K562 (cell line): ENCODE data around the gene IGSF23. TPM values are rescaled to one million over a fixed set of nuclear protein-coding genes. Genes with fewer than 3 reads are reported as not detected.

Experiments
- ATAC-seq: fragments of 200-7000 bp; cut with Tn5 transposase; 3 replicates; pipeline ENCODE4 v1.9.1; 2020; ENCODE audit warnings: moderate library complexity
- BruUV-seq: library from RNA; stranded (reverse); fragments of 400-500 nt; replicated peaks from 2 replicates; lab custom pipeline; 2021; lab: Mats Ljungman, UMichigan
- CTCF ChIA-PET: fragments of 300-600 bp; formaldehyde crosslinking; extraction: SDS; loops from one replicate; lab custom pipeline; 2021; ENCODE audit warnings: low intra/inter-chr PET ratio; lab: Yijun Ruan, JAX
- POLR2A ChIA-PET: fragments of 300-600, 350-650 bp; sonication (Branson Sonifier 250); formaldehyde crosslinking; extraction: SDS; loops from one replicate; lab custom pipeline; 2021; ENCODE audit warnings: antibody characterized with exemption, inconsistent platforms; lab: Yijun Ruan, JAX
- DNase-seq, 4 experiments: peaks; one replicate each; pipeline versions ENCODE4 v3.0.0 to v3.0.0-alpha.2; 2011 to 2018; ENCODE audit warnings: low spot score in 3 of 4, mixed read lengths in 3 of 4; ENCODE audit errors: extremely low read depth in 1 of 4
- FAIRE-seq: peaks from 2 replicates; lab custom pipeline; 2011; peaks lifted over from hg19 to GRCh38; lab: Jason Lieb, UNC
- H2AFZ ChIP-seq: 2 replicates; pipeline ENCODE4 v1.6.0; 2011; ENCODE audit warnings: low read depth, low read length, control low read depth, inconsistent platforms
- H3K27ac ChIP-seq: fragments of 200-600 bp; 3 replicates; pipeline ENCODE4 v1.8.0; 2011; ENCODE audit warnings: low read depth, mild to moderate bottlenecking, control low read depth, inconsistent platforms, low read length, moderate library complexity, mixed read lengths; ENCODE audit errors: extremely low read depth
- H3K27me3 ChIP-seq, 2 experiments: fragments of 300-600 bp in 1 of 2; 2 replicates in 1 of 2; 3 replicates in 1 of 2; pipeline versions ENCODE4 v1.6.0 to v1.8.0; 2011; ENCODE audit warnings: inconsistent platforms in 2 of 2, low read length in 2 of 2, mild to moderate bottlenecking in 1 of 2, mixed read lengths in 1 of 2, moderate library complexity in 1 of 2; ENCODE audit not compliant: control insufficient read depth in 2 of 2, insufficient read depth in 2 of 2
- H3K36me3 ChIP-seq: fragments of 300-600 bp; 3 replicates; pipeline ENCODE4 v1.8.0; 2011; ENCODE audit warnings: mild to moderate bottlenecking, low read length, inconsistent platforms; ENCODE audit not compliant: control insufficient read depth, insufficient read depth
- H3K4me1 ChIP-seq, 2 experiments: fragments of 200-600 bp in 1 of 2; replicated peaks in 1 of 2; 2 replicates in 1 of 2; 3 replicates in 1 of 2; pipeline versions ENCODE4 v1.5.1 to v1.8.0; 2011; ENCODE audit warnings: inconsistent platforms in 2 of 2, low read length in 2 of 2, mild to moderate bottlenecking in 1 of 2, mixed read lengths in 1 of 2, moderate library complexity in 1 of 2; ENCODE audit not compliant: control insufficient read depth in 2 of 2, insufficient read depth in 2 of 2
- H3K4me2 ChIP-seq: 2 replicates; pipeline ENCODE4 v1.6.1; 2011; ENCODE audit warnings: low read length, control low read depth, inconsistent platforms, mixed read lengths; ENCODE audit not compliant: insufficient read depth
- H3K4me3 ChIP-seq: fragments of 200-600 bp; sonication (generic), shearing (Covaris generic); 2 replicates; pipeline ENCODE4 v1.5.1; 2016; ENCODE audit warnings: control low read depth, inconsistent platforms
- H3K79me2 ChIP-seq: fragments of 200-600 bp; 3 replicates; pipeline ENCODE4 v1.8.0; 2011; ENCODE audit warnings: low read length, inconsistent platforms; ENCODE audit not compliant: control insufficient read depth, insufficient read depth
- H3K9ac ChIP-seq, 2 experiments: 2 replicates each; pipeline versions ENCODE4 v1.6.0 to v1.6.1; 2011; ENCODE audit warnings: low read depth in 2 of 2, low read length in 2 of 2, control low read depth in 1 of 2, inconsistent platforms in 1 of 2, mild to moderate bottlenecking in 1 of 2, mixed read lengths in 1 of 2; ENCODE audit not compliant: insufficient read depth in 1 of 2
- H3K9me1 ChIP-seq: one replicate; pipeline ENCODE4 v1.6.0; 2011; ENCODE audit warnings: inconsistent platforms, mild to moderate bottlenecking, low read length, moderate library complexity; ENCODE audit not compliant: control insufficient read depth, insufficient read depth
- H3K9me3 ChIP-seq: replicated peaks from 2 replicates; pipeline ENCODE4 v1.5.1; 2011; ENCODE audit warnings: low read depth, low read length, inconsistent platforms; ENCODE audit not compliant: control insufficient read depth, insufficient read depth
- H4K20me1 ChIP-seq: replicated peaks from 2 replicates; pipeline ENCODE4 v1.6.1; 2011; ENCODE audit warnings: low read length, inconsistent platforms, mixed read lengths; ENCODE audit not compliant: control insufficient read depth, insufficient read depth
- CHD7 ChIP-seq: fragments of 200-600 bp; sonication (generic); IDR thresholded peaks from one replicate; pipeline ENCODE4 v1.6.1; 2012; ENCODE audit warnings: mild to moderate bottlenecking, low read depth, low read length, inconsistent platforms
- HLTF ChIP-seq: fragments of 450-650 bp; IDR thresholded peaks from 2 replicates; pipeline ENCODE4 v1.6.1; 2016
- MCM7 ChIP-seq, 2 experiments: fragments of 450-650 bp; IDR thresholded peaks; 2 replicates each; pipeline ENCODE4 v1.6.1; 2016 to 2018
- MEF2A ChIP-seq: IDR thresholded peaks from 2 replicates; pipeline ENCODE4 v1.6.1; 2011; ENCODE audit warnings: low read depth, mild to moderate bottlenecking, low read length, moderate library complexity; ENCODE audit not compliant: control insufficient read depth
- TRIM24 ChIP-seq, 2 experiments: fragments of 450-650 bp; IDR thresholded peaks; 2 replicates each; pipeline ENCODE4 v1.6.1; 2016
- ZNF431 ChIP-seq: sonication (generic); formaldehyde crosslinking; IDR thresholded peaks from 2 replicates; pipeline ENCODE4 v1.8.0; 2022; ENCODE audit warnings: mild to moderate bottlenecking, missing genetic modification reagents
- WGBS: fragments of 100-300 bp; shearing (Covaris generic); methylation state at CpG from one replicate; pipeline ENCODE4 v1.1.6; 2016; ENCODE audit warnings: low coverage, mixed read lengths; ENCODE audit not compliant: insufficient coverage; ENCODE audit errors: missing lambda C conversion rate; 5-methylcytosine and 5-hydroxymethylcytosine counted together
- in situ Hi-C: fragments of 300-500 bp; cut with MboI; formaldehyde crosslinking; loops from 4 replicates; pipeline ENCODE4 v1.15.0; 2018; ENCODE audit warnings: inconsistent platforms, mixed read lengths
- intact Hi-C: fragments of 100-400 bp; cut with micrococcal nuclease; formaldehyde crosslinking; loops from 2 replicates; pipeline ENCODE4 v1.14.2; 2022
- polyA plus RNA-seq, 8 experiments: library from polyadenylated mRNA; depleted of rRNA in 4 of 8; stranded (reverse) in 5 of 8; unstranded in 3 of 8; fragments of >200 nt; fragmentation: Nextera tagmentation in 2 of 8; fragmentation: Illumina TruSeq in 1 of 8; extraction: Ambion mirVana in 2 of 8; extraction: Trizol in 1 of 8; gene quantifications; 2 replicates each; pipeline versions ENCODE4 v1.2.1 to v1.2.3, GENCODE V29; 2011 to 2014; ENCODE audit warnings: inconsistent platforms in 1 of 8, missing spikeins in 1 of 8
- total RNA-seq, 7 experiments: library from RNA; depleted of rRNA in 6 of 7; stranded (reverse); fragments of >200 nt in 6 of 7; fragmentation: Illumina TruSeq in 2 of 7; extraction: Trizol in 2 of 7; gene quantifications; 2 replicates each; pipeline versions ENCODE4 v1.2.1 to v1.2.3, GENCODE V29; 2011 to 2021; ENCODE audit warnings: low replicate concordance in 1 of 7

Gene IGSF23
- total and polyA plus RNA-seq, 9 of the 15 experiments (the other 6 are each of a cell fraction or from before 2014, with no cell fraction given) = not detected

- TF ChIP-seq TRIM24 (IDR thresholded peaks at IDR 0.05) = no peak
- TF ChIP-seq CHD7 = no peak
- no peak for TF ChIP-seq ZNF431 (CRISPR knock-in tag)
- TF ChIP-seq MCM7 (IDR thresholded peaks at IDR 0.05) = no peak
- TF ChIP-seq MEF2A = no peak
- no peak for TF ChIP-seq HLTF
- TF ChIP-seq, all 486 proteins: peak for 0
- no peak for FAIRE-seq
- POLR2A ChIA-PET = interaction anchor here (0.9 to 1.5 kb wide), 2 partner anchors 11 kb away, joined by 3 to 8 read pairs; no protein-coding TSS in a partner anchor
Observed at GRCh38 chr19:44604241-44604640, 9.1 kb upstream of the IGSF23 start.

More at GRCh38 chr19:44604241-44604640, 9.1 kb upstream of the IGSF23 start:
- Histone ChIP-seq H3K27me3 (peaks cover 2 to 6% of the 10 kb centered on the region in 2 experiments; a peak in 4 of 5 replicates), H3K79me2 (no peaks in the 10 kb centered on the region), H3K9ac (no peak overlapping the region), H3K4me1 (peaks cover 7 to 11% of the 10 kb centered on the region in 2 experiments; a peak in 4 of 5 replicates), H3K9me1 (no peaks in the 10 kb centered on the region), H3K4me2 (no peak overlapping the region), H3K4me3 (no peak overlapping the region), H3K27ac (no peak overlapping the region), H3K36me3 (no peaks in the 10 kb centered on the region), H3K9me3 (no peaks in the 10 kb centered on the region), H4K20me1 (no peaks in the 10 kb centered on the region; the same call in 1 of the 2 replicates), H2AFZ (no peak overlapping the region)
- CTCF ChIA-PET = no interaction called here
- no peak for DNase-seq
- in situ Hi-C loops = no loop called here
- 7% methylated on average over 6 of the region's 6 CpGs for WGBS
- intact Hi-C loops = no loop called here
- BruUV-seq = no TSS peak
- no peak for ATAC-seq
